ENCODE measurements around the gene LRRK2. TPM values are rescaled to one million over a fixed set of nuclear protein-coding genes. Genes with fewer than 3 reads are reported as not detected.

The LRRK2 gene
- polyA plus RNA-seq, 1 donor (not counting 4 experiments of a cell fraction or from before 2014, with no cell fraction given) = 0.25 TPM

- Histone ChIP-seq H3K4me1 (ENCODE audit: control insufficient read depth, extremely low read depth, insufficient read depth, low read length) (peaks cover 5% of the 10 kb centered on the region), H3K79me2 (ENCODE audit: control insufficient read depth, insufficient read depth, low read length) (no peaks in the 10 kb centered on the region), H3K27ac (ENCODE audit: control insufficient read depth, insufficient read depth, low read length) (no peak overlapping the region), H3K9me1 (ENCODE audit: control insufficient read depth, extremely low read depth, insufficient read depth, low read length) (no peaks in the 10 kb centered on the region), H3K4me3 (ENCODE audit: control insufficient read depth in 2 of 3, extremely low read depth in 1 of 3, insufficient read depth in 2 of 3, low read depth in 1 of 3, low read length in 3 of 3) (no peak overlapping the region), H3K36me3 (ENCODE audit: control insufficient read depth in 2 of 2, extremely low read depth in 1 of 2, insufficient read depth in 2 of 2, low read length in 2 of 2) (no peaks in the 10 kb centered on the region), H2AFZ (ENCODE audit: control insufficient read depth, low read length) (no peak overlapping the region), H3K9me3 (ENCODE audit: control insufficient read depth, low read depth, low read length) (no peaks in the 10 kb centered on the region), H4K20me1 (ENCODE audit: control insufficient read depth, extremely low read depth, insufficient read depth, low read length) (no peaks in the 10 kb centered on the region), H3K27me3 (ENCODE audit: control insufficient read depth, extremely low read depth, insufficient read depth, low read length) (no peaks in the 10 kb centered on the region), H3K4me2 (ENCODE audit: control insufficient read depth, extremely low read depth, insufficient read depth, low read depth, low read length) (no peak overlapping the region), H3K9ac (ENCODE audit: control insufficient read depth, extremely low read depth, insufficient read depth, low read length) (no peak overlapping the region)
- dilution Hi-C loops (cut with MboI; ENCODE audit: extremely low pct_ligation_motif_present, low sequenced_read_pairs) = no loop called here
- FAIRE-seq (no peak), DNase-seq (ENCODE audit: low read depth, low spot score) (no peak)
- TF ChIP-seq CTCF (optimal IDR thresholded peaks at IDR 0.05 in 1 of 3, IDR thresholded peaks at IDR 0.05 in 1 of 3, conservative IDR thresholded peaks at IDR 0.05 in 1 of 3; ENCODE audit: extremely low read depth in 1 of 3, insufficient read depth in 2 of 3, low read length in 3 of 3) (no peak), EZH2 (IDR thresholded peaks at IDR 0.05; ENCODE audit: low read length) (no peak)
Observed at GRCh38 chr12:40309001-40309400, 84.2 kb downstream of the LRRK2 start.

- FAIRE-seq (no peak), DNase-seq (ENCODE audit: low read depth, low spot score) (no peak)
- Histone ChIP-seq H3K9me1 (ENCODE audit: control insufficient read depth, extremely low read depth, insufficient read depth, low read length) (no peaks in the 10 kb centered on the region), H4K20me1 (ENCODE audit: control insufficient read depth, extremely low read depth, insufficient read depth, low read length) (no peaks in the 10 kb centered on the region), H3K4me2 (ENCODE audit: control insufficient read depth, extremely low read depth, insufficient read depth, low read depth, low read length) (no peak overlapping the region), H3K9ac (ENCODE audit: control insufficient read depth, extremely low read depth, insufficient read depth, low read length) (no peak overlapping the region), H3K79me2 (ENCODE audit: control insufficient read depth, insufficient read depth, low read length) (no peaks in the 10 kb centered on the region), H3K9me3 (ENCODE audit: control insufficient read depth, low read depth, low read length) (no peaks in the 10 kb centered on the region), H3K27ac (ENCODE audit: control insufficient read depth, insufficient read depth, low read length) (no peak overlapping the region), H3K4me3 (ENCODE audit: control insufficient read depth in 2 of 3, extremely low read depth in 1 of 3, insufficient read depth in 2 of 3, low read depth in 1 of 3, low read length in 3 of 3) (no peak overlapping the region), H3K4me1 (ENCODE audit: control insufficient read depth, extremely low read depth, insufficient read depth, low read length) (peaks cover 5% of the 10 kb centered on the region), H3K36me3 (ENCODE audit: control insufficient read depth in 2 of 2, extremely low read depth in 1 of 2, insufficient read depth in 2 of 2, low read length in 2 of 2) (no peaks in the 10 kb centered on the region), H2AFZ (ENCODE audit: control insufficient read depth, low read length) (no peak overlapping the region), H3K27me3 (ENCODE audit: control insufficient read depth, extremely low read depth, insufficient read depth, low read length) (no peaks in the 10 kb centered on the region)
- dilution Hi-C loops (cut with MboI; ENCODE audit: extremely low pct_ligation_motif_present, low sequenced_read_pairs) = no loop called here
- no peak for TF ChIP-seq CTCF (optimal IDR thresholded peaks at IDR 0.05 in 1 of 3, IDR thresholded peaks at IDR 0.05 in 1 of 3, conservative IDR thresholded peaks at IDR 0.05 in 1 of 3; ENCODE audit: extremely low read depth in 1 of 3, insufficient read depth in 2 of 3, low read length in 3 of 3)
- TF ChIP-seq EZH2 (IDR thresholded peaks at IDR 0.05; ENCODE audit: low read length) = no peak
Observed at GRCh38 chr12:40310211-40310610, 85.4 kb downstream of the LRRK2 start.

All from keratinocyte (primary cell).